ENCODE results near the gene DOCK4. TPM values are rescaled to one million over a fixed set of nuclear protein-coding genes. Genes with fewer than 3 reads are reported as not detected.

DOCK4 gene
- total and polyA plus RNA-seq, 10 of the 15 experiments (the other 5 are each of a cell fraction or from before 2014, with no cell fraction given): 0.03 to 0.73 (median 0.38) TPM

- TF ChIP-seq, protein P1, sequence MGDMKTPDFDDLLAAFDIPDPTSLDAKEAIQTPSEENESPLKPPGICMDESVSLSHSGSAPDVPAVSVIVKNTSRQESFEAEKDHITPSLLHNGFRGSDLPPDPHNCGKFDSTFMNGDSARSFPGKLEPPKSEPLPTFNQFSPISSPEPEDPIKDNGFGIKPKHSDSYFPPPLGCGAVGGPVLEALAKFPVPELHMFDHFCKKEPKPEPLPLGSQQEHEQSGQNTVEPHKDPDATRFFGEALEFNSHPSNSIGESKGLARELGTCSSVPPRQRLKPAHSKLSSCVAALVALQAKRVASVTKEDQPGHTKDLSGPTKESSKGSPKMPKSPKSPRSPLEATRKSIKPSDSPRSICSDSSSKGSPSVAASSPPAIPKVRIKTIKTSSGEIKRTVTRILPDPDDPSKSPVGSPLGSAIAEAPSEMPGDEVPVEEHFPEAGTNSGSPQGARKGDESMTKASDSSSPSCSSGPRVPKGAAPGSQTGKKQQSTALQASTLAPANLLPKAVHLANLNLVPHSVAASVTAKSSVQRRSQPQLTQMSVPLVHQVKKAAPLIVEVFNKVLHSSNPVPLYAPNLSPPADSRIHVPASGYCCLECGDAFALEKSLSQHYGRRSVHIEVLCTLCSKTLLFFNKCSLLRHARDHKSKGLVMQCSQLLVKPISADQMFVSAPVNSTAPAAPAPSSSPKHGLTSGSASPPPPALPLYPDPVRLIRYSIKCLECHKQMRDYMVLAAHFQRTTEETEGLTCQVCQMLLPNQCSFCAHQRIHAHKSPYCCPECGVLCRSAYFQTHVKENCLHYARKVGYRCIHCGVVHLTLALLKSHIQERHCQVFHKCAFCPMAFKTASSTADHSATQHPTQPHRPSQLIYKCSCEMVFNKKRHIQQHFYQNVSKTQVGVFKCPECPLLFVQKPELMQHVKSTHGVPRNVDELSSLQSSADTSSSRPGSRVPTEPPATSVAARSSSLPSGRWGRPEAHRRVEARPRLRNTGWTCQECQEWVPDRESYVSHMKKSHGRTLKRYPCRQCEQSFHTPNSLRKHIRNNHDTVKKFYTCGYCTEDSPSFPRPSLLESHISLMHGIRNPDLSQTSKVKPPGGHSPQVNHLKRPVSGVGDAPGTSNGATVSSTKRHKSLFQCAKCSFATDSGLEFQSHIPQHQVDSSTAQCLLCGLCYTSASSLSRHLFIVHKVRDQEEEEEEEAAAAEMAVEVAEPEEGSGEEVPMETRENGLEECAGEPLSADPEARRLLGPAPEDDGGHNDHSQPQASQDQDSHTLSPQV (IDR thresholded peaks at IDR 0.05): no peak
- TF ChIP-seq YBX1 (IDR thresholded peaks at IDR 0.05) (no peak), HDAC6 (IDR thresholded peaks at IDR 0.05; ENCODE audit: unreplicated experiment) (no peak)
Measured at GRCh38 chr7:111760043-111760442, 446.2 kb downstream of the DOCK4 start (continued).

DNA sequence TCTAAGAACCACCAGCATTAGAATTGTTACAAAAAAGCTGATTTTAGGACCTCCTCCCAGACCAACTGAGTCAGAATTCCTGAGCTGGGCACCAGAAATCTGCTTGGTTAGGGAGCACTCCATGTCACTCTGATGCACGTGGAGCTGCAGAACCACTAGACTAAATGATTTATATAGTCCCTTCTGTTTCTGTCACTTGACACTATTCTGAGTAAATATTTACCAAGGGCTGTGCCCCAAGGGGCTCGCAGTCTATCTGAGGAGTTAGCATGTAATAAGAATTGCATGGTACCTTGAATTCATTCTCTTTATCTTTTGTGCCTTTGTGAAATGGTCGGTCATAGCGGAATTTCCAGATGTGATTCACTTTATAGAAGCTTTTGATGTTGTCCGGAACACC lies 447.9 kb downstream of the DOCK4 start:
- TF ChIP-seq HDAC6 (IDR thresholded peaks at IDR 0.05; ENCODE audit: unreplicated experiment): no peak
- no peak for TF ChIP-seq NFYA (IDR thresholded peaks at IDR 0.05; ENCODE audit: borderline replicate concordance, low read depth, low read length)
- TF ChIP-seq YBX1 (IDR thresholded peaks at IDR 0.05): no peak
- TF ChIP-seq RCOR1 (conservative IDR thresholded peaks at IDR 0.05; ENCODE audit: low read depth, low read length): no peak
- no peak for TF ChIP-seq IRF3 (IDR thresholded peaks at IDR 0.05)

More for the DNA sequence above, 447.9 kb downstream of the DOCK4 start:
- Histone ChIP-seq H3K9ac (ENCODE audit: control insufficient read depth, insufficient read depth, low read length) (no peak overlapping the region), H3K79me2 (ENCODE audit: control insufficient read depth, insufficient read depth, low read length) (no peaks in the 10 kb centered on the region), H3K4me3 (no peak overlapping the region), H4K20me1 (ENCODE audit: control insufficient read depth, insufficient read depth) (no peaks in the 10 kb centered on the region), H2AFZ (ENCODE audit: control insufficient read depth, low read depth, low read length) (no peak overlapping the region), H3K27ac (ENCODE audit: control insufficient read depth, insufficient read depth) (no peak overlapping the region), H3K9me3 (replicated peaks; ENCODE audit: control insufficient read depth, insufficient read depth, low read length) (no peaks in the 10 kb centered on the region), H3K4me2 (ENCODE audit: control insufficient read depth, insufficient read depth) (no peak overlapping the region), H3K36me3 (ENCODE audit: control insufficient read depth in 2 of 2, insufficient read depth in 2 of 2, low read length in 1 of 2) (no peaks in the 10 kb centered on the region), H3K27me3 (replicated peaks in 1 of 2; ENCODE audit: control insufficient read depth in 2 of 2, insufficient read depth in 2 of 2, low read length in 1 of 2) (no peaks in the 10 kb centered on the region), H3K4me1 (ENCODE audit: control insufficient read depth, insufficient read depth, low read length) (no peaks in the 10 kb centered on the region)
- intact Hi-C loops (cut with micrococcal nuclease; ENCODE audit: unreplicated experiment): no loop called here
- ATAC-seq (no peak), FAIRE-seq (no peak), DNase-seq (ENCODE audit: low read depth, low spot score) (no peak)
- RAD21 ChIA-PET (ENCODE audit: unreplicated experiment): no interaction called here
- POLR2A ChIA-PET: no interaction called here
- in situ Hi-C loops (cut with MboI): loop anchor here (25.0 kb wide), 1 partner anchor 1129 kb away; no protein-coding TSS in a partner anchor
- 72% methylated on average over 5 of the region's 5 CpGs for WGBS (ENCODE audit: insufficient coverage, insufficient replicate concordance, low lambda C conversion rate, missing lambda C conversion rate)
- BruUV-seq (replicated peaks): no TSS peak
- SMC1A ChIA-PET (ENCODE audit: uncharacterized antibody, unreplicated experiment): interaction anchor here (0.5 to 0.6 kb wide), 2 partner anchors 138 to 736 kb away, joined by 3 read pairs; no protein-coding TSS in a partner anchor
- CTCF ChIA-PET: no interaction called here
